DND-41 (cell line): Measurements from ENCODE around the gene NRF1.

ENCODE experiments used
- EZH2 ChIP-seq: IDR thresholded peaks from 3 replicates; pipeline ENCODE4 v1.6.1; 2012; ENCODE audit warnings: borderline replicate concordance, low read depth, mild to moderate bottlenecking, moderate library complexity, low read length, inconsistent platforms; ENCODE audit not compliant: severe bottlenecking
- TF ChIP-seq, protein P1 (sequence below): IDR thresholded peaks from 2 replicates; pipeline ENCODE4 v1.5.1; 2012; ENCODE audit warnings: borderline replicate concordance, low read length, moderate library complexity, mild to moderate bottlenecking; ENCODE audit not compliant: poor library complexity, severe bottlenecking; ENCODE audit errors: extremely low read depth

DNA sequence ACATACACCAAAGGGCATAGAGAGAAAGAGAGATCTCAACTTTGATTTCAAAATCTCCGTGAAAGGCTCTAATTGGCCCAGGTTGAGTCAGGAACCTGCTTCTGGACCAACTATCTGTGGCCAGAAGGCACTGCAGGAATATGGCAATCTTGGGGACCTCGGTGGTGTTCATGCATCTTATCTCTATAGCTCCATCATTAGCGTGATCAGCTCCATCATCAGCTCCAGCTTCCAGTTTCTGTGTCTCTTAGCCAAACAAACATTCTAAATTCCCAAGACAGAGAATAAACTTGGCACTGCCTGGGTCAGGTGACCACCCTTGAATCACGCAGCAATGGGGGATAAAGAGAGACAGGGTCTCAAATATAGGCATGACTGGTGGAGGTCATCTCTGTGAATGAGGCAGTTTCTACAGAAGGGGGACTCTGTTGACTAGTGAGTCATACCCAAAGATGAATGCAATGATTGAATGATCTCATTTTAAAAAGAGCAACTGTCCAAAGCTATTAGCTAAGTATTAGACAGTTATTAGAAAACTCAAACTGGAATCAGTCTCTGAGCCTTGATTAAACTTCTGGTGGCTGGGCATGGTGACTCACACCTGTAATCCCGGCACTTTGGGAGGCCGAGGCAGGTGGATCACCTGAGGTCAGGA lies 5.4 kb upstream of the NRF1 start:
- TF ChIP-seq, protein P1, sequence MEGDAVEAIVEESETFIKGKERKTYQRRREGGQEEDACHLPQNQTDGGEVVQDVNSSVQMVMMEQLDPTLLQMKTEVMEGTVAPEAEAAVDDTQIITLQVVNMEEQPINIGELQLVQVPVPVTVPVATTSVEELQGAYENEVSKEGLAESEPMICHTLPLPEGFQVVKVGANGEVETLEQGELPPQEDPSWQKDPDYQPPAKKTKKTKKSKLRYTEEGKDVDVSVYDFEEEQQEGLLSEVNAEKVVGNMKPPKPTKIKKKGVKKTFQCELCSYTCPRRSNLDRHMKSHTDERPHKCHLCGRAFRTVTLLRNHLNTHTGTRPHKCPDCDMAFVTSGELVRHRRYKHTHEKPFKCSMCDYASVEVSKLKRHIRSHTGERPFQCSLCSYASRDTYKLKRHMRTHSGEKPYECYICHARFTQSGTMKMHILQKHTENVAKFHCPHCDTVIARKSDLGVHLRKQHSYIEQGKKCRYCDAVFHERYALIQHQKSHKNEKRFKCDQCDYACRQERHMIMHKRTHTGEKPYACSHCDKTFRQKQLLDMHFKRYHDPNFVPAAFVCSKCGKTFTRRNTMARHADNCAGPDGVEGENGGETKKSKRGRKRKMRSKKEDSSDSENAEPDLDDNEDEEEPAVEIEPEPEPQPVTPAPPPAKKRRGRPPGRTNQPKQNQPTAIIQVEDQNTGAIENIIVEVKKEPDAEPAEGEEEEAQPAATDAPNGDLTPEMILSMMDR = no peak
- TF ChIP-seq EZH2 = no peak
